GDM1 (cell line): Measurements from ENCODE around the gene ACADL.
A peak's percentile ranks its signal among the peaks of the same experiment; 100 is the strongest.

ENCODE experiments used
- DNase-seq: peaks from one replicate; lab custom pipeline; 2025; lab: John Stamatoyannopoulos, UW

Gene ACADL

DNA sequence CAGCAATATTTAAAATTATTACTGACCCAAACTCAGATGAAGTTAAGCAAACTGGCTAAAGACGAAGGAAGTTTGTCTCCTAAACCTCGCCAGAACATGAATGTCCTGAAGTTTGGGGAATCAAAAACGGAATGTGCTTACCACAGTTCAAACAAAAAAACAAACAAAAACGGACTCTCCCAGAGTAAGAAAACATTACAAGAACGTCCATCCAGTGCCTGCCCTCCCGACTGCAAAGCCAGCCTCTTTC lies 55.1 kb downstream of the ACADL start:
- DNase-seq: no peak

DNA sequence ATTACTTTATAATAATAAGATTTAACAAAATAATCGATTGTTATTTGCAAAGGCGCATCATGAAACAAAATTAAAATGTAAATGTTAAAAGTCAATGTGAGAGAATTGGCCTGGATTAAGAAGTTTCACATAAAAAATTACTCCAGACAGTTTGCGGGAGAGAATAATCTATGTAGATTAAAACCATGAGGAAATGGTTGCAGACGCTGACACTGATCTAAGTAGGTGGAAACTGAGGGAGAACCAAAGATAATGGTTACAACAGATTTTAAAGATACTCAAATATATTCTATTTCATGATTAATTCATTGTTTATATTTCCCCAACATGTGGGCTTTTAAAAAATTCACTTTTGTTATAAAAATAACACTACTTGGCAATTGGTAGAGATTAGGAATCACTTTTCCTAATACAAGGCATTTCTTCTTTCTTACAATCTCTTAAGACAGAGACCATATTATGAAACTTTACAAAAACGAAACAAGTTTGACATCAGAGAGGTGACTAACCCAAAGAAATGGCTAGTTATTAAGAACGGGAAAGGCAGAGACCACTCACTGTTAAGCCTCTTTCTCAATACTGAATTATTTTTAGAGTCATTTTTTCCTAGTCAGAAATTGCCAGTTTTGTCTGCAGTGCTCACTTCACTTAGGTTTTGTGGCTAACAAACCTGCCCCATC lies 55.6 kb downstream of the ACADL start:
- DNase-seq: no peak

DNA sequence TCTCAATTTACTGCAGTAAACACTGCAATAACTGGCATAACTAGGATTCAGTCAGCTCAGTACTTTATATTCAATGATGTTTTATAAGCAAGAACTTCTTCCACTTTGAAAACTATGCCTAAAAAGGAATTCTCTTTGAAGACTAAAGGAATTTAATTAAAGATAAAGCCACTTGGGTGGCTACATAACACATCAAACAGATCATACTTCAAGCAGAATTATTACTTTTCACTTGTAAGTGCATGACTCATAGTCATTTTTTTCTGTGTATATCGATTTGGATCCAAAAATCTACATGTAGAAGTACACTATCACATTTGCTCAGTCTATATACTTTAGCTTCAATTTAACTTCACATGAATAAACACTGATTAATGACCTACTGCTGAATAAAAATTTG lies 58.0 kb downstream of the ACADL start:
- DNase-seq: no peak

DNA sequence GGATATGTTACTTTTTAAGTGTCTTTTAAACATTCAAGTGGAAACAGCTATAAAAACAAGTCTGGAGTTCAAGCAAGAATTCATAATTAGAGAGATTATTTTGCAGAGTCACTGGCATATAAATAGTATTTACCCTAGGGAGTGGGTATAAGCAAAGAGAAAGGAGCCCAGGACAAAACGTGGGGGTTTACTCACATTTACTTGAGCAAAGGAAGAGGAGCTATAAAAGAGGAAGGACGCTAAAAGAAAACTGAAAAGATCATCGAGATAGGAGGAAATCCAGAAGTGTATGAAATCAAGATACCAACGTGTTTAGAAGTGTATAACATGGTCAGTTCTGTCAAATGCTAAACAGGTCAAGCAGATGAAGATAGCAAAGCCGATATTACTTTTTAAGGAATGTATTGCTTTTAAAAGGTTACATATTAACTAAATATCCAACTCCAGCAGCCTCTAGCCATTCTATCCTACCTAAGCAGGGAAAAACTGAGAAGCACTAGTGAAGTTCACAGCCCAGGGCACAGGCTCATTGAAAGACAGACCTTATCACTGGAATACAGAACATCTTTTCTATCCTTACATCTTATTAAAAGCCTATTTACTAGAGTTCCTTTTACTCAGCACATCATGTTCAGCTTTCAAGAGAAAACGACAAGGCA lies 62.7 kb downstream of the ACADL start:
- DNase-seq: peak; percentile 13

DNA sequence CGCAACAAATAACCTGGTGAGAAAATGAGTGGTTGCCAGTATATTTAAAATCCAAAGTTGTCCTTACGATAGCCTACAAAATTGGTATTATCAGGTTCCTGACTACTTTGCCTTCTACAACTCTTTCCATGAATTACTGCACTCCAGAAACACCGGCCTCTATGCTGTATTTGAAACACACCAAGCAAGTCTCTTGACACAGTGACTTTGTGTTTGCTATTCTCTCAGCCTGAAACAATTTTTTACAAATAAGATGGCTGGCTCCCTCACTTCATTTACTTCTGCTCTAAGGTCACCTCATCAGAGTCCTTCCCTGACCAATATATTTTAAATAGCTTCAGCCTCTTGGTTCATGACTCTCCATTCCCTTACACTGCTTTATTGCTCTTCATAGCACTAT lies 66.2 kb downstream of the ACADL start:
- no peak for DNase-seq

DNA sequence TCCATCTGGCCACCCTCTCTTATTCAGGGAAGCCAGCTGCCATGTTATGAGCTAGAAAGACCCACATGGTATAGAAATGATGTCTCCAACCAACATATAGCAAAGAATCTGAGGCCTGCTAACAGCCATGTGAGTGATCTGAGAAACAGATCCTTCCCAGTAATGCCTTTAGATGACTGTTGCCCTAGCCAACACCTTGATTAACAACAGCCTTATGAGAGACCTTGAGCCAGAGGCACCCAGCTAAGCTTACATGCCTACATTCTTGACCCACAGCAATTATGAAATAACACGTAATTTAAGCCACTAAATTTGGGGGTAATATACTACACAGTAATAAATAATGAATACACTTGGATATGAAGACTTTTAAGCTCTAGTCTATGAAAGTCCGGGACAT lies 67.0 kb downstream of the ACADL start:
- DNase-seq: no peak

DNA sequence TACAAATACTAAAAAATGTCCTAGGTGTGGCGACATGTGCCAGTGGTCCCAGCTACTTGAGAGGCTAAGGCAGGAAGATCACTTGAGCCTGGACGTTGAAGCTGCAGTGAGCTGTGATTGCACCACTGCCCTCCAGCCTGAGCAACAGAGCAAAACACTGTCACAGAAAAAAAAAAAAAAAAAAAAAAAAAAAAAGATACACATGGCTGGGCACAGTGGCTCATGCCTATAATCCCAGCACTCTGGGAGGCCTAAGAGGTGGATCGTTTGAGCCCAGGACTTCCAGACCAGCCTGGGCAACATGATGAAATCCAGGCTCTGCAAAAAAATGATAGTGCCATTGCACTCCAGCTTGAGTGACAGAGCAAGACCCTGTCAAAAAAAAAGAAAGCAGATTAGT lies 67.7 kb downstream of the ACADL start:
- no peak for DNase-seq

DNA sequence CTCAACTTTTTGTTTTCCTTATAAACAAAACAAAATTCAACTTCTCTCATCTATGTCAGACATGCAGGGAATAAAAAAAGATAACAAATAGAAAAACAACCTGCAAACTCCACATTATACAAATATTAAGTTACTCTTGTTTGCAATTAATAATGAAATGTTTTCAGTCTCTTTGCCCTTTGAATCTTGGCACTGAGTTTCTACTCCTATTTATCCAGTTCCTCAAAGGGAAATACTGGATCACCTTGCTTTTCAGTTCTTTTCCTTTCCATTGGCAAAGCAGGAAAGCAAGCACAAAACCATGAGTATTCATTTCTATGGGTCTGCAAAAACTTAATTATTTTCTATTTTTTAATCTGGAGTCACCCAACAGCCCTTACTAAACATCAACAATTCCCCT lies 77.6 kb downstream of the ACADL start:
- DNase-seq: no peak
